Natural killer cell (primary cell): ENCODE results near the gene CCL5. TPM values are rescaled to one million over a fixed set of nuclear protein-coding genes. Genes with fewer than 3 reads are reported as not detected.

Experiments used
- ATAC-seq, 3 donors: fragments of 150-1000 bp in 2 of 3; fragments of 200-7000 bp in 1 of 3; cut with Tn5 transposase; 1 replicate in 1 of 3; 2 replicates in 2 of 3; pipeline ENCODE4 v1.10.0; 2021; ENCODE audit warnings: mild to moderate bottlenecking in 2 of 3, moderate library complexity in 2 of 3
- DNase-seq, 2 donors: peaks; one replicate each; pipeline versions ENCODE4 v3.0.0 to v3.0.0-alpha.2; 2013 to 2021; ENCODE audit warnings: mixed read lengths in 1 of 2
- H3K27ac ChIP-seq: one replicate; pipeline ENCODE4 v1.5.1; 2013; ENCODE audit warnings: mild to moderate bottlenecking, low read length
- H3K27me3 ChIP-seq: one replicate; pipeline ENCODE4 v1.6.1; 2013; ENCODE audit warnings: low read length; ENCODE audit not compliant: control insufficient read depth, insufficient read depth
- H3K36me3 ChIP-seq: one replicate; pipeline ENCODE4 v1.6.1; 2013; ENCODE audit warnings: low read length; ENCODE audit not compliant: control insufficient read depth, insufficient read depth
- H3K4me1 ChIP-seq: one replicate; pipeline ENCODE4 v1.6.1; 2013; ENCODE audit warnings: low read length; ENCODE audit not compliant: control insufficient read depth, insufficient read depth
- H3K4me3 ChIP-seq: one replicate; pipeline ENCODE4 v1.5.1; 2013; ENCODE audit warnings: low read length
- H3K9me3 ChIP-seq: one replicate; pipeline ENCODE4 v1.6.1; 2013; ENCODE audit warnings: low read length; ENCODE audit not compliant: control insufficient read depth, insufficient read depth
- H3K27ac Mint-ChIP-seq, 2 donors: one replicate each; pipeline ENCODE4 v1.8.0; 2022; ENCODE audit warnings: mild to moderate bottlenecking in 2 of 2, mixed read lengths in 2 of 2, moderate library complexity in 1 of 2
- H3K27me3 Mint-ChIP-seq, 2 donors: one replicate each; pipeline ENCODE4 v1.8.0; 2022; ENCODE audit warnings: low read depth in 2 of 2, mixed read lengths in 2 of 2
- H3K36me3 Mint-ChIP-seq: one replicate; pipeline ENCODE4 v1.8.0; 2022; ENCODE audit warnings: mixed read lengths
- H3K4me1 Mint-ChIP-seq, 2 donors: one replicate each; pipeline ENCODE4 v1.8.0; 2022; ENCODE audit warnings: mixed read lengths in 2 of 2
- H3K4me3 Mint-ChIP-seq: one replicate; pipeline ENCODE4 v1.8.0; 2022; ENCODE audit warnings: mild to moderate bottlenecking, moderate library complexity, mixed read lengths
- H3K9me3 Mint-ChIP-seq, 2 donors: one replicate each; pipeline ENCODE4 v1.8.0; 2022; ENCODE audit warnings: mixed read lengths in 2 of 2
- CTCF ChIP-seq: fragments of 200-600 bp; IDR thresholded peaks from one replicate; pipeline ENCODE4 v1.8.0; 2022; ENCODE audit warnings: antibody characterized with exemption
- WGBS: methylation state at CpG from one replicate; pipeline ENCODE4 v1.1.7; 2013; ENCODE audit warnings: missing lambda C conversion rate; ENCODE audit not compliant: insufficient coverage; 5-methylcytosine and 5-hydroxymethylcytosine counted together
- intact Hi-C: fragments of 100-400 bp; cut with micrococcal nuclease; formaldehyde crosslinking; loops from one replicate; pipeline ENCODE4 v1.14.2; 2022
- total RNA-seq, 4 donors: library from RNA; stranded (reverse); fragments of 120-200 nt in 1 of 4; gene quantifications; one replicate each; pipeline versions ENCODE4 v1.2.3 to v1.2.4, GENCODE V29; 2013 to 2022

Gene CCL5
- total RNA-seq, 3 donors from 2014 or later (not counting 1 experiment from before 2014, with no cell fraction given) = 793 to 1,167 (median 825) TPM

- Histone ChIP-seq H3K27ac (no peak overlapping the region), H3K36me3 (peaks cover 22% of the 10 kb centered on the region), H3K9me3 (no peaks in the 10 kb centered on the region), H3K27me3 (no peaks in the 10 kb centered on the region), H3K4me3 (no peak overlapping the region), H3K4me1 (peaks cover 27% of the 10 kb centered on the region)
- H3K9me3 Mint-ChIP-seq = no peaks in the 10 kb centered on the region
- DNase-seq (no peak), ATAC-seq (no peak)
- H3K36me3 Mint-ChIP-seq = peaks cover 8% of the 10 kb centered on the region
- peaks cover 62 to 66% of the 10 kb centered on the region in 2 donors for H3K4me1 Mint-ChIP-seq
- no peak overlapping the region for H3K4me3 Mint-ChIP-seq
- no peaks in the 10 kb centered on the region for H3K27me3 Mint-ChIP-seq
- peak overlapping the region; percentile 27 to 99 for H3K27ac Mint-ChIP-seq
- 93% methylated on average over 1 of the region's 3 CpGs for WGBS
- TF ChIP-seq CTCF = no peak
- intact Hi-C loops = no loop called here
Measured at GRCh38 chr17:35867574-35867973, 12.6 kb downstream of the CCL5 start.

- peaks cover 17% of the 10 kb centered on the region for H3K4me1 ChIP-seq
- no peak for TF ChIP-seq CTCF
- Mint-ChIP-seq H3K4me1 (peaks cover 57 to 58% of the 10 kb centered on the region in 2 donors), H3K27me3 (no peaks in the 10 kb centered on the region), H3K9me3 (no peaks in the 10 kb centered on the region), H3K27ac (peak overlapping the region; percentile 56 to 57), H3K36me3 (peaks cover 11% of the 10 kb centered on the region), H3K4me3 (no peak overlapping the region)
- peaks cover 16% of the 10 kb centered on the region for H3K36me3 ChIP-seq
- H3K27ac ChIP-seq = no peak overlapping the region
- intact Hi-C loops = no loop called here
- H3K4me3 ChIP-seq = no peak overlapping the region
- DNase-seq = no peak
- H3K27me3 ChIP-seq = no peaks in the 10 kb centered on the region
- H3K9me3 ChIP-seq = no peaks in the 10 kb centered on the region
- ATAC-seq = no peak
- WGBS = 100% methylated on average over 1 of the region's 1 CpG
Measured at GRCh38 chr17:35866341-35866950, 13.7 kb downstream of the CCL5 start.

GRCh38 chr17:35865412-35866340, 14.5 kb downstream of the CCL5 start:
- WGBS = 67% methylated on average over 1 of the region's 3 CpGs
- ATAC-seq (no peak), DNase-seq (no peak)
- Histone ChIP-seq H3K9me3 (no peaks in the 10 kb centered on the region), H3K4me1 (peaks cover 12% of the 10 kb centered on the region), H3K27me3 (no peaks in the 10 kb centered on the region), H3K27ac (no peak overlapping the region), H3K36me3 (peaks cover 9% of the 10 kb centered on the region), H3K4me3 (no peak overlapping the region)
- TF ChIP-seq CTCF = no peak
- Mint-ChIP-seq H3K27ac (peak overlapping the region; percentile 56 to 57), H3K4me3 (peak overlapping the region; percentile 18), H3K27me3 (no peaks in the 10 kb centered on the region), H3K36me3 (peaks cover 16% of the 10 kb centered on the region), H3K4me1 (peaks cover 55% of the 10 kb centered on the region in 2 donors), H3K9me3 (no peaks in the 10 kb centered on the region)
- intact Hi-C loops = no loop called here
